GM19025 (cell line): ENCODE measurements around the gene SBNO2.

Experiments used
- ATAC-seq: cut with Tn5 transposase; IDR thresholded peaks from one replicate; pipeline ENCODE4 v1.9.1; 2021; ENCODE audit warnings: mild to moderate bottlenecking, low read depth, moderate library complexity; ENCODE audit not compliant: unreplicated experiment

The SBNO2 gene

GRCh38 chr19:1093330-1093729 lies 80.7 kb downstream of the SBNO2 start:
- ATAC-seq = no peak

- ATAC-seq = no peak
Observed at GRCh38 chr19:1091544-1092175, 82.4 kb downstream of the SBNO2 start.

GRCh38 chr19:1090731-1091543 lies 83.1 kb downstream of the SBNO2 start:
- ATAC-seq = no peak

GRCh38 chr19:1089891-1090290 lies 84.2 kb downstream of the SBNO2 start:
- ATAC-seq = no peak

- no peak for ATAC-seq
Observed at GRCh38 chr19:1089126-1089771, 84.8 kb downstream of the SBNO2 start.

- ATAC-seq = no peak
Observed at GRCh38 chr19:1088416-1089010, 85.6 kb downstream of the SBNO2 start.

- ATAC-seq = no peak
Observed at GRCh38 chr19:1087813-1088415, 86.2 kb downstream of the SBNO2 start.

- no peak for ATAC-seq
Observed at GRCh38 chr19:1086613-1087012, 87.5 kb downstream of the SBNO2 start.

GRCh38 chr19:1085676-1086442 lies 88.2 kb downstream of the SBNO2 start:
- no peak for ATAC-seq

- no peak for ATAC-seq
Observed at GRCh38 chr19:1085053-1085658, 88.9 kb downstream of the SBNO2 start.

GRCh38 chr19:1084024-1084868 lies 89.8 kb downstream of the SBNO2 start:
- no peak for ATAC-seq

GRCh38 chr19:1082928-1083816 lies 90.9 kb downstream of the SBNO2 start:
- no peak for ATAC-seq

- no peak for ATAC-seq
Observed at GRCh38 chr19:1082165-1082927, 91.7 kb downstream of the SBNO2 start.

GRCh38 chr19:1081301-1082164 lies 92.5 kb downstream of the SBNO2 start:
- no peak for ATAC-seq

- no peak for ATAC-seq
Observed at GRCh38 chr19:1080360-1081161, 93.5 kb downstream of the SBNO2 start.
